Natural killer cell treated with Interleukin-12 subunit alpha and Interleukin-12 subunit beta and Interleukin-15 and Interleukin-18, amount 100 ng/mL, for 72 hours (primary cell): ENCODE data around the gene ZDHHC11B. TPM values are rescaled to one million over a fixed set of nuclear protein-coding genes. Genes with fewer than 3 reads are reported as not detected.
"Not testable (repeated sequence)": the region's sequence is repeated elsewhere in the genome, so short reads cannot be mapped to it uniquely, and the experiment has no call there.

Source experiments
- ATAC-seq, 2 donors: fragments of 150-1000 bp; cut with Tn5 transposase in 1 of 2; sonication (Bioruptor Pico), chemical (Tn5 transposase) in 1 of 2; 2 replicates each; pipeline ENCODE4 v1.10.0; 2021
- DNase-seq: peaks from one replicate; pipeline ENCODE4 v3.0.0; 2022; ENCODE audit warnings: low spot score
- H3K27ac Mint-ChIP-seq, 2 donors: 1 replicate in 1 of 2; 2 replicates in 1 of 2; pipeline ENCODE4 v1.8.0; 2022; ENCODE audit warnings: mixed read lengths in 2 of 2, mild to moderate bottlenecking in 1 of 2, moderate library complexity in 1 of 2
- H3K27me3 Mint-ChIP-seq, 2 donors: 1 replicate in 1 of 2; 2 replicates in 1 of 2; pipeline ENCODE4 v1.8.0; 2022; ENCODE audit warnings: mixed read lengths in 2 of 2
- H3K36me3 Mint-ChIP-seq: one replicate; pipeline ENCODE4 v1.8.0; 2022; ENCODE audit warnings: mixed read lengths
- H3K4me1 Mint-ChIP-seq, 2 donors: 1 replicate in 1 of 2; 2 replicates in 1 of 2; pipeline ENCODE4 v1.8.0; 2022; ENCODE audit warnings: low read depth in 2 of 2, mixed read lengths in 2 of 2, mild to moderate bottlenecking in 1 of 2
- H3K4me3 Mint-ChIP-seq: one replicate; pipeline ENCODE4 v1.8.0; 2022; ENCODE audit warnings: mixed read lengths
- H3K9me3 Mint-ChIP-seq: 2 replicates; pipeline ENCODE4 v1.8.0; 2022; ENCODE audit warnings: mixed read lengths
- total RNA-seq, 2 donors: library from RNA; stranded (reverse); gene quantifications; one replicate each; pipeline ENCODE4 v1.2.3, GENCODE V29; 2022

Gene ZDHHC11B
- total RNA-seq, 2 donors from 2014 or later: 1.2 TPM; not detected in 1

GRCh38 chr5:758698-759053, 25.9 kb downstream of the ZDHHC11B start:
- Mint-ChIP-seq H3K4me3 (peak overlapping the region; percentile 13), H3K36me3 (no peaks in the 10 kb centered on the region), H3K9me3 (no peaks in the 10 kb centered on the region), H3K4me1 (peaks cover 5 to 7% of the 10 kb centered on the region in 2 donors), H3K27me3 (peaks cover 2 to 7% of the 10 kb centered on the region in 2 donors), H3K27ac (no peak overlapping the region)
- ATAC-seq (no peak), DNase-seq (no peak)

GRCh38 chr5:757931-758697, 26.4 kb downstream of the ZDHHC11B start:
- Mint-ChIP-seq H3K4me3 (no peak overlapping the region), H3K36me3 (no peaks in the 10 kb centered on the region), H3K4me1 (peaks cover 5 to 7% of the 10 kb centered on the region in 2 donors), H3K9me3 (no peaks in the 10 kb centered on the region), H3K27me3 (peaks cover 2 to 7% of the 10 kb centered on the region in 2 donors), H3K27ac (no peak overlapping the region)
- no peak for ATAC-seq
- DNase-seq: no peak

- H3K27ac Mint-ChIP-seq: no peak overlapping the region
- peaks cover 2 to 7% of the 10 kb centered on the region in 2 donors for H3K27me3 Mint-ChIP-seq
- no peak for ATAC-seq
- H3K4me3 Mint-ChIP-seq: no peak overlapping the region
- H3K4me1 Mint-ChIP-seq: peaks cover 5 to 7% of the 10 kb centered on the region in 2 donors
- H3K36me3 Mint-ChIP-seq: no peaks in the 10 kb centered on the region
- no peak for DNase-seq
- H3K9me3 Mint-ChIP-seq: no peaks in the 10 kb centered on the region
Observed at GRCh38 chr5:757346-757930, 27.1 kb downstream of the ZDHHC11B start.

GRCh38 chr5:756865-757345, 27.6 kb downstream of the ZDHHC11B start:
- Mint-ChIP-seq H3K4me1 (peaks cover 5 to 7% of the 10 kb centered on the region in 2 donors), H3K27me3 (peaks cover 2 to 7% of the 10 kb centered on the region in 2 donors), H3K9me3 (no peaks in the 10 kb centered on the region), H3K27ac (no peak overlapping the region), H3K4me3 (no peak overlapping the region), H3K36me3 (no peaks in the 10 kb centered on the region)
- DNase-seq: no peak
- ATAC-seq: no peak

- DNase-seq: no peak
- H3K27me3 Mint-ChIP-seq: peaks cover 2 to 7% of the 10 kb centered on the region in 2 donors
Observed at GRCh38 chr5:756171-756570, 28.4 kb downstream of the ZDHHC11B start.

GRCh38 chr5:754143-754632, 30.3 kb downstream of the ZDHHC11B start:
- ATAC-seq, H3K36me3 Mint-ChIP-seq, H3K27ac Mint-ChIP-seq, H3K4me3 Mint-ChIP-seq, H3K9me3 Mint-ChIP-seq, H3K4me1 Mint-ChIP-seq, DNase-seq, H3K27me3 Mint-ChIP-seq: not testable (repeated sequence)

More at GRCh38 chr5:756171-756570, 28.4 kb downstream of the ZDHHC11B start:
- no peak overlapping the region for H3K4me3 Mint-ChIP-seq
- no peak for ATAC-seq
- H3K4me1 Mint-ChIP-seq: peaks cover 5 to 7% of the 10 kb centered on the region in 2 donors
- no peaks in the 10 kb centered on the region for H3K36me3 Mint-ChIP-seq
- H3K9me3 Mint-ChIP-seq: no peaks in the 10 kb centered on the region
- no peak overlapping the region for H3K27ac Mint-ChIP-seq

GRCh38 chr5:753567-754142, 30.9 kb downstream of the ZDHHC11B start:
- not testable (repeated sequence) for H3K27me3 Mint-ChIP-seq, H3K9me3 Mint-ChIP-seq, DNase-seq, H3K4me1 Mint-ChIP-seq, ATAC-seq, H3K36me3 Mint-ChIP-seq, H3K4me3 Mint-ChIP-seq, H3K27ac Mint-ChIP-seq

GRCh38 chr5:752532-753115, 31.9 kb downstream of the ZDHHC11B start:
- not testable (repeated sequence) for H3K9me3 Mint-ChIP-seq, DNase-seq

GRCh38 chr5:751992-752391, 32.5 kb downstream of the ZDHHC11B start:
- not testable (repeated sequence) for H3K4me3 Mint-ChIP-seq, H3K4me1 Mint-ChIP-seq, H3K36me3 Mint-ChIP-seq, DNase-seq, H3K27ac Mint-ChIP-seq, ATAC-seq, H3K9me3 Mint-ChIP-seq, H3K27me3 Mint-ChIP-seq

More at GRCh38 chr5:752532-753115, 31.9 kb downstream of the ZDHHC11B start:
- H3K4me1 Mint-ChIP-seq, H3K27me3 Mint-ChIP-seq, H3K4me3 Mint-ChIP-seq, ATAC-seq, H3K27ac Mint-ChIP-seq, H3K36me3 Mint-ChIP-seq: not testable (repeated sequence)

GRCh38 chr5:751496-751895, 33.0 kb downstream of the ZDHHC11B start:
- no peak overlapping the region for H3K4me3 Mint-ChIP-seq
- peaks cover 0 to 5% of the 10 kb centered on the region in 2 donors for H3K4me1 Mint-ChIP-seq
- no peaks in the 10 kb centered on the region for H3K36me3 Mint-ChIP-seq

GRCh38 chr5:750226-750625, 34.3 kb downstream of the ZDHHC11B start:
- ATAC-seq, H3K9me3 Mint-ChIP-seq, H3K4me1 Mint-ChIP-seq, H3K27me3 Mint-ChIP-seq, DNase-seq, H3K4me3 Mint-ChIP-seq, H3K36me3 Mint-ChIP-seq, H3K27ac Mint-ChIP-seq: not testable (repeated sequence)

More at GRCh38 chr5:751496-751895, 33.0 kb downstream of the ZDHHC11B start:
- no peak for ATAC-seq
- H3K9me3 Mint-ChIP-seq: no peaks in the 10 kb centered on the region
- no peak overlapping the region for H3K27ac Mint-ChIP-seq
- no peak for DNase-seq
- no peaks in the 10 kb centered on the region for H3K27me3 Mint-ChIP-seq

GRCh38 chr5:749101-749670, 35.3 kb downstream of the ZDHHC11B start:
- Mint-ChIP-seq H3K4me3 (no peak overlapping the region), H3K27me3 (no peaks in the 10 kb centered on the region), H3K36me3 (no peaks in the 10 kb centered on the region), H3K27ac (no peak overlapping the region), H3K9me3 (no peaks in the 10 kb centered on the region), H3K4me1 (peaks cover 0 to 2% of the 10 kb centered on the region in 2 donors)
- DNase-seq: no peak
- no peak for ATAC-seq
